Smooth muscle cell (in vitro differentiated cells): ENCODE measurements around the gene AKAP13. TPM values are rescaled to one million over a fixed set of nuclear protein-coding genes. Genes with fewer than 3 reads are reported as not detected.

ENCODE experiments used
- DNase-seq: peaks from one replicate; lab custom pipeline; 2025; ENCODE audit not compliant: unreplicated experiment; lab: John Stamatoyannopoulos, UW
- H2AFZ ChIP-seq: fragments of 200-600 bp; sonication (generic); 2 replicates; pipeline ENCODE4 v1.6.0; 2016; ENCODE audit warnings: antibody characterized with exemption, low read depth, mild to moderate bottlenecking
- H3F3A ChIP-seq: fragments of 200-600 bp; sonication (generic); 2 replicates; pipeline ENCODE4 v1.6.0; 2017; ENCODE audit warnings: antibody characterized with exemption, low read depth
- H3K27ac ChIP-seq: fragments of 200-600 bp; sonication (generic); 2 replicates; pipeline ENCODE4 v1.5.1; 2016; ENCODE audit warnings: low read depth, mild to moderate bottlenecking
- H3K27me3 ChIP-seq: fragments of 200-600 bp; sonication (generic); 2 replicates; pipeline ENCODE4 v1.6.1; 2016; ENCODE audit warnings: low read depth, mild to moderate bottlenecking
- H3K36me3 ChIP-seq: fragments of 200-600 bp; sonication (generic); 2 replicates; pipeline ENCODE4 v1.5.1; 2016; ENCODE audit warnings: low read depth
- H3K4me1 ChIP-seq: fragments of 200-600 bp; sonication (generic); 2 replicates; pipeline ENCODE4 v1.5.1; 2016; ENCODE audit warnings: low read depth
- H3K4me2 ChIP-seq: fragments of 200-600 bp; sonication (generic); 2 replicates; pipeline ENCODE4 v1.6.0; 2016; ENCODE audit warnings: mild to moderate bottlenecking
- H3K4me3 ChIP-seq: fragments of 200-600 bp; sonication (generic); 2 replicates; pipeline ENCODE4 v1.5.1; 2016; ENCODE audit warnings: mild to moderate bottlenecking
- H3K79me2 ChIP-seq: fragments of 200-600 bp; sonication (generic); 2 replicates; pipeline ENCODE4 v1.6.0; 2016; ENCODE audit warnings: low read depth, mild to moderate bottlenecking
- H3K9ac ChIP-seq: fragments of 200-600 bp; sonication (generic); 2 replicates; pipeline ENCODE4 v1.6.0; 2016; ENCODE audit warnings: low read depth
- H3K9me3 ChIP-seq: fragments of 200-600 bp; sonication (generic); replicated peaks from 2 replicates; pipeline ENCODE4 v1.5.1; 2016; ENCODE audit warnings: low read depth
- H4K20me1 ChIP-seq: fragments of 200-600 bp; sonication (generic); 2 replicates; pipeline ENCODE4 v1.6.0; 2016; ENCODE audit warnings: low read depth
- CTCF ChIP-seq: fragments of 200-600 bp; sonication (generic); IDR thresholded peaks from 2 replicates; pipeline ENCODE4 v1.5.1; 2017; ENCODE audit warnings: borderline replicate concordance, mild to moderate bottlenecking, antibody characterized with exemption; ENCODE audit not compliant: insufficient read depth, poor library complexity, severe bottlenecking
- WGBS: methylation state at CpG from one replicate; pipeline ENCODE4 v1.1.7; 2016; ENCODE audit warnings: low lambda C conversion rate; 5-methylcytosine and 5-hydroxymethylcytosine counted together
- polyA plus RNA-seq: library from polyadenylated mRNA; unstranded; fragments of >200 nt; fragmentation: Nextera tagmentation; extraction: Ambion mirVana; gene quantifications from 2 replicates; pipeline ENCODE4 v1.2.1, GENCODE V29; 2016
- total RNA-seq: library from RNA; depleted of rRNA; stranded (reverse); fragments of >200 nt; gene quantifications from 2 replicates; pipeline ENCODE4 v1.2.3, GENCODE V29; 2014

AKAP13 gene
- total and polyA plus RNA-seq, 2 experiments from 2014 or later, result 43.3 to 63.5 TPM

- Histone ChIP-seq H3F3A (peaks cover 8% of the 10 kb centered on the region), H3K4me2 (peak overlapping the region; percentile 17), H3K27me3 (no peaks in the 10 kb centered on the region), H3K9me3 (no peaks in the 10 kb centered on the region), H3K36me3 (no peaks in the 10 kb centered on the region), H3K4me1 (peaks cover 37% of the 10 kb centered on the region), H3K27ac (peak overlapping the region; percentile 31), H3K79me2 (peaks cover 98% of the 10 kb centered on the region), H3K4me3 (no peak overlapping the region), H3K9ac (no peak overlapping the region), H2AFZ (no peak overlapping the region), H4K20me1 (peaks cover 84% of the 10 kb centered on the region)
- TF ChIP-seq CTCF, result no peak
- no peak for DNase-seq
- WGBS, result 56% methylated on average over 4 of the region's 4 CpGs
Measured at GRCh38 chr15:85500729-85501128, 120.3 kb downstream of the AKAP13 start.

GRCh38 chr15:85501574-85501973 lies 121.2 kb downstream of the AKAP13 start:
- no peaks in the 10 kb centered on the region for H3K36me3 ChIP-seq
- H3K4me1 ChIP-seq, result peaks cover 29% of the 10 kb centered on the region
- TF ChIP-seq CTCF, result no peak
- no peak overlapping the region for H3K4me3 ChIP-seq
- no peak overlapping the region for H3K9ac ChIP-seq
- peaks cover 8% of the 10 kb centered on the region for H3F3A ChIP-seq
- no peak for DNase-seq
- H3K9me3 ChIP-seq, result no peaks in the 10 kb centered on the region
- H3K79me2 ChIP-seq, result peaks cover 98% of the 10 kb centered on the region
- H4K20me1 ChIP-seq, result peaks cover 84% of the 10 kb centered on the region
- 92% methylated on average over 2 of the region's 2 CpGs for WGBS
- H3K27ac ChIP-seq, result no peak overlapping the region
- no peak overlapping the region for H3K4me2 ChIP-seq
- H3K27me3 ChIP-seq, result no peaks in the 10 kb centered on the region
- no peak overlapping the region for H2AFZ ChIP-seq

- H3K9ac ChIP-seq, result no peak overlapping the region
- H3F3A ChIP-seq, result peaks cover 8% of the 10 kb centered on the region
- no peaks in the 10 kb centered on the region for H3K9me3 ChIP-seq
- H3K4me3 ChIP-seq, result no peak overlapping the region
- DNase-seq, result no peak
- 49% methylated on average over 4 of the region's 4 CpGs for WGBS
- H3K4me2 ChIP-seq, result no peak overlapping the region
- H3K4me1 ChIP-seq, result peaks cover 27% of the 10 kb centered on the region
- H3K79me2 ChIP-seq, result peaks cover 99% of the 10 kb centered on the region
- H3K27ac ChIP-seq, result no peak overlapping the region
- H3K27me3 ChIP-seq, result no peaks in the 10 kb centered on the region
- peaks cover 88% of the 10 kb centered on the region for H4K20me1 ChIP-seq
- H2AFZ ChIP-seq, result no peak overlapping the region
- TF ChIP-seq CTCF, result no peak
- H3K36me3 ChIP-seq, result no peaks in the 10 kb centered on the region
Measured at GRCh38 chr15:85503151-85503799, 122.9 kb downstream of the AKAP13 start.
